ENCODE data around the gene CAPNS1.

DNA sequence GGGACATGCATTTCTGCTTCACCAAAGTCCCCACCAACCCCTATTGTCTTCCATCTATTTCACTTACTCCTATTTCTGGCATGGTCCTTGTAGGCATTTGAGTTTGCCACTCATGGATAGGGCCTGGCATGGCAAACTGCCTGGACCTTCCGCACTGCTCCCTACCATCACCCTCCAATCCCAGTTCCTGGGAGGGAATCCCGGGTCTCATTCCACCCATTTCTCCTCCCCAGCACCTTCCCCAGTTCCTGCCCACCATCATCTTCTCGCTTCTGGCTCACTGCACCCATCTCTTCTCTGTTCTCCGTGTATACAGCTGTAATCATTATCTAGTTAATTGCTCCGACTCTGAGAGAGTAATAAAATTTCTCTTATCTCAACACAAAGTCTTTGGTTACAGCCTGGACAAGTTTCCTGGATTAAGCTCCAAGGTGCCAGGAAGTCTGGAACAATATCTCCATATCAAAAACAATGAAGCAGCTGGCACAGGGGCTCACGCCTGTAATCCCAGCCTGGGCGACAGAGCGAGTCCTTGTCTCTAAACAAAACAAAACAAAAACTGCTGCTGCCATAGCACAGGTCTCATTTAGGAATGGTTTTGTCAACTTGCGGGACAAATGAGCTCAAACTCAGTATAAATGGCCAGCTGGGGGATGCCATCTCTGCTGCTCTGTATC is 29.4 kb downstream of the CAPNS1 start:
- TF ChIP-seq MTA2 (IDR thresholded peaks at IDR 0.05; ENCODE audit: low read depth) (no peak), ELF4 (CRISPR knock-in tag; IDR thresholded peaks at IDR 0.05) (no peak), SREBF1 (IDR thresholded peaks at IDR 0.05; ENCODE audit: borderline replicate concordance, low read depth, low read length) (no peak), ZNF696 (CRISPR knock-in tag; conservative IDR thresholded peaks at IDR 0.05) (no peak), ZNF586 (CRISPR knock-in tag; conservative IDR thresholded peaks at IDR 0.05) (no peak), KDM1A (IDR thresholded peaks at IDR 0.05) (no peak), SMARCA5 (IDR thresholded peaks at IDR 0.05) (no peak), FIP1L1 (IDR thresholded peaks at IDR 0.05; ENCODE audit: low read depth, low read length, poor library complexity, severe bottlenecking) (no peak)
- TF ChIP-seq, protein P1, sequence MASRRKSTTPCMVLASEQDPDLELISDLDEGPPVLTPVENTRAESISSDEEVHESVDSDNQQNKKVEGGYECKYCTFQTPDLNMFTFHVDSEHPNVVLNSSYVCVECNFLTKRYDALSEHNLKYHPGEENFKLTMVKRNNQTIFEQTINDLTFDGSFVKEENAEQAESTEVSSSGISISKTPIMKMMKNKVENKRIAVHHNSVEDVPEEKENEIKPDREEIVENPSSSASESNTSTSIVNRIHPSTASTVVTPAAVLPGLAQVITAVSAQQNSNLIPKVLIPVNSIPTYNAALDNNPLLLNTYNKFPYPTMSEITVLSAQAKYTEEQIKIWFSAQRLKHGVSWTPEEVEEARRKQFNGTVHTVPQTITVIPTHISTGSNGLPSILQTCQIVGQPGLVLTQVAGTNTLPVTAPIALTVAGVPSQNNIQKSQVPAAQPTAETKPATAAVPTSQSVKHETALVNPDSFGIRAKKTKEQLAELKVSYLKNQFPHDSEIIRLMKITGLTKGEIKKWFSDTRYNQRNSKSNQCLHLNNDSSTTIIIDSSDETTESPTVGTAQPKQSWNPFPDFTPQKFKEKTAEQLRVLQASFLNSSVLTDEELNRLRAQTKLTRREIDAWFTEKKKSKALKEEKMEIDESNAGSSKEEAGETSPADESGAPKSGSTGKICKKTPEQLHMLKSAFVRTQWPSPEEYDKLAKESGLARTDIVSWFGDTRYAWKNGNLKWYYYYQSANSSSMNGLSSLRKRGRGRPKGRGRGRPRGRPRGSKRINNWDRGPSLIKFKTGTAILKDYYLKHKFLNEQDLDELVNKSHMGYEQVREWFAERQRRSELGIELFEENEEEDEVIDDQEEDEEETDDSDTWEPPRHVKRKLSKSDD (conservative IDR thresholded peaks at IDR 0.05; ENCODE audit: low read length), result no peak
- TF ChIP-seq, protein P2, sequence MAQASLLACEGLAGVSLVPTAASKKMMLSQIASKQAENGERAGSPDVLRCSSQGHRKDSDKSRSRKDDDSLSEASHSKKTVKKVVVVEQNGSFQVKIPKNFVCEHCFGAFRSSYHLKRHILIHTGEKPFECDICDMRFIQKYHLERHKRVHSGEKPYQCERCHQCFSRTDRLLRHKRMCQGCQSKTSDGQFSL (CRISPR knock-in tag; IDR thresholded peaks at IDR 0.05), result no peak
- TF ChIP-seq, protein P2 (tag; IDR thresholded peaks at IDR 0.05), result no peak
- TF ChIP-seq, protein P3, sequence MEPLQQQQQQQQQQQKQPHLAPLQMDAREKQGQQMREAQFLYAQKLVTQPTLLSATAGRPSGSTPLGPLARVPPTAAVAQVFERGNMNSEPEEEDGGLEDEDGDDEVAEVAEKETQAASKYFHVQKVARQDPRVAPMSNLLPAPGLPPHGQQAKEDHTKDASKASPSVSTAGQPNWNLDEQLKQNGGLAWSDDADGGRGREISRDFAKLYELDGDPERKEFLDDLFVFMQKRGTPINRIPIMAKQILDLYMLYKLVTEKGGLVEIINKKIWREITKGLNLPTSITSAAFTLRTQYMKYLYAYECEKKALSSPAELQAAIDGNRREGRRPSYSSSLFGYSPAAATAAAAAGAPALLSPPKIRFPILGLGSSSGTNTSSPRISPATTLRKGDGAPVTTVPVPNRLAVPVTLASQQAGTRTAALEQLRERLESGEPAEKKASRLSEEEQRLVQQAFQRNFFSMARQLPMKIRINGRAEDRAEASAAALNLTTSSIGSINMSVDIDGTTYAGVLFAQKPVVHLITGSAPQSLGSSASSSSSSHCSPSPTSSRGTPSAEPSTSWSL (CRISPR knock-in tag; IDR thresholded peaks at IDR 0.05; ENCODE audit: borderline replicate concordance), result no peak

Data from K562 (cell line).